CD4-positive, alpha-beta memory T cell (primary cell): ENCODE results near the gene ABCA2. TPM values are rescaled to one million over a fixed set of nuclear protein-coding genes. Genes with fewer than 3 reads are reported as not detected.
"Not testable (repeated sequence)": the region's sequence is repeated elsewhere in the genome, so short reads cannot be mapped to it uniquely, and the experiment has no call there.

Source experiments
- CTCF ChIA-PET: fragments of 350-600 bp; sonication (Branson Sonifier 250); formaldehyde crosslinking; loops from one replicate; lab custom pipeline; 2021; ENCODE audit warnings: inconsistent platforms; ENCODE audit not compliant: partially characterized antibody; lab: Charles Lee
- POLR2A ChIA-PET: fragments of 350-600 bp; sonication (Branson Sonifier 250); formaldehyde crosslinking; loops from one replicate; lab custom pipeline; 2021; ENCODE audit not compliant: partially characterized antibody; lab: Charles Lee
- DNase-seq, 5 donors: peaks; one replicate each; pipeline versions ENCODE4 v3.0.0 to v3.0.0-alpha.2; 2020 to 2022; ENCODE audit warnings: mixed read lengths in 1 of 5
- H3K27ac ChIP-seq: one replicate; pipeline ENCODE4 v1.7.0; 2013; ENCODE audit warnings: low read depth, low read length
- H3K27me3 ChIP-seq: 2 replicates; pipeline ENCODE4 v1.7.0; 2013; ENCODE audit warnings: mild to moderate bottlenecking, low read length, moderate library complexity; ENCODE audit not compliant: insufficient read depth
- H3K36me3 ChIP-seq: 2 replicates; pipeline ENCODE4 v1.7.0; 2013; ENCODE audit warnings: mild to moderate bottlenecking, low read length, moderate library complexity; ENCODE audit not compliant: insufficient read depth
- H3K4me1 ChIP-seq: 2 replicates; pipeline ENCODE4 v1.7.0; 2013; ENCODE audit warnings: mild to moderate bottlenecking, low read length, moderate library complexity; ENCODE audit not compliant: insufficient read depth
- H3K4me3 ChIP-seq, 2 donors: one replicate each; pipeline ENCODE4 v1.7.0; 2013; ENCODE audit warnings: low read length in 2 of 2, mild to moderate bottlenecking in 1 of 2
- H3K9me3 ChIP-seq, 2 donors: one replicate each; pipeline ENCODE4 v1.7.0; 2013; ENCODE audit warnings: low read length in 2 of 2, control low read depth in 1 of 2; ENCODE audit not compliant: control insufficient read depth in 1 of 2
- H3K27ac Mint-ChIP-seq, 7 donors: one replicate each; pipeline ENCODE4 v1.8.0; 2020 to 2021; ENCODE audit warnings: mixed read lengths in 7 of 7, mild to moderate bottlenecking in 6 of 7, inconsistent platforms in 3 of 7, moderate library complexity in 3 of 7
- H3K27me3 Mint-ChIP-seq, 2 donors: one replicate each; pipeline ENCODE4 v1.8.0; 2020 to 2021; ENCODE audit warnings: mixed read lengths in 2 of 2
- H3K36me3 Mint-ChIP-seq, 2 donors: one replicate each; pipeline ENCODE4 v1.8.0; 2020 to 2021; ENCODE audit warnings: mixed read lengths in 2 of 2, inconsistent platforms in 1 of 2, mild to moderate bottlenecking in 1 of 2
- H3K4me1 Mint-ChIP-seq, 4 donors: one replicate each; pipeline ENCODE4 v1.8.0; 2020 to 2021; ENCODE audit warnings: mixed read lengths in 4 of 4, mild to moderate bottlenecking in 1 of 4
- H3K4me3 Mint-ChIP-seq, 8 donors: one replicate each; pipeline ENCODE4 v1.8.0; 2020 to 2021; ENCODE audit warnings: mixed read lengths in 8 of 8, mild to moderate bottlenecking in 7 of 8, moderate library complexity in 6 of 8, inconsistent platforms in 3 of 8
- H3K9me3 Mint-ChIP-seq, 8 donors: one replicate each; pipeline ENCODE4 v1.8.0; 2020 to 2021; ENCODE audit warnings: mixed read lengths in 8 of 8, mild to moderate bottlenecking in 5 of 8, inconsistent platforms in 3 of 8, moderate library complexity in 1 of 8
- intact Hi-C: fragments of 100-400 bp; cut with micrococcal nuclease; formaldehyde crosslinking; loops from one replicate; pipeline ENCODE4 v1.15.1; 2023
- polyA plus RNA-seq, 2 donors: library from polyadenylated mRNA; unstranded; fragments of 300-500 nt; fragmentation: Illumina TruSeq; gene quantifications; one replicate each; pipeline ENCODE4 v1.2.3, GENCODE V29; 2021
- total RNA-seq, 2 experiments: library from RNA; stranded (reverse); gene quantifications; one replicate each; pipeline ENCODE4 v1.2.3, GENCODE V29; 2021

Gene ABCA2
- total and polyA plus RNA-seq, 4 experiments from 2014 or later = 2.6 to 68.6 (median 37.3) TPM

DNA sequence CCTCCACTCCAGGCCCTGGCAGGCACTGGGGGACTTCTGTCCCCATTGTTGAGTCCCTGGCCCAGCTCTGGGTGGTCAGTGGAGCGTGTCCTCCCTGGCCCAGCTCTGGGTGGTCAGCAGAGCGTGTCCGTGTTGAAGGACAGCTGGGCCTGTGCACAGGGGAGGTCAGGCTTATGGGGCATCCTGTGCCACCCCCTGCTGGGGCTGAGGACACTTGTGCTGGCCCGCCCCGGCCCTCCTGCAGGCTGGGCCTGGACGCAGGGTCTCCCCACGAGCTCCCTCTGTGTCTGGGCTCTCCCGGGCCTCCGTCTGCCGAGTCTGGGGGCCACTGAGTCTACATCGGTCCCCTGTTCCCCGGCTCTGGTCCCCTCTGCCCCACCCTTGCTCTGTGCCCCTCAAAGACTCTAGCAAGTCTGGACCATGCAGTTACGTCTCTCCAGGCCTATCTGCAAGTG lies 20.2 kb downstream of the ABCA2 start:
- H3K27ac ChIP-seq = no peak overlapping the region
- no peaks in the 10 kb centered on the region for H3K27me3 ChIP-seq
- H3K9me3 Mint-ChIP-seq = peaks cover 0 to 2% (median 0%) of the 10 kb centered on the region in 8 donors
- ChIA-PET CTCF (interaction anchor here (1.1 to 1.4 kb wide), 2 partner anchors 13 to 28 kb away, joined by 3 read pairs; no protein-coding TSS in a partner anchor), POLR2A (interaction anchor here (1.4 to 1.5 kb wide), 2 partner anchors 19 to 27 kb away, joined by 3 to 4 read pairs; no protein-coding TSS in a partner anchor)
- no peak for DNase-seq
- no peaks in the 10 kb centered on the region for H3K36me3 ChIP-seq
- H3K4me1 ChIP-seq = no peaks in the 10 kb centered on the region
- no peaks in the 10 kb centered on the region for H3K27me3 Mint-ChIP-seq
- intact Hi-C loops = no loop called here
- no peak overlapping the region for H3K4me3 ChIP-seq
- H3K4me1 Mint-ChIP-seq = peaks cover 0 to 5% (median 0%) of the 10 kb centered on the region in 4 donors
- H3K4me3 Mint-ChIP-seq = no peak overlapping the region
- peaks cover 0 to 5% of the 10 kb centered on the region in 2 donors for H3K36me3 Mint-ChIP-seq
- H3K27ac Mint-ChIP-seq = no peak overlapping the region
- no peaks in the 10 kb centered on the region for H3K9me3 ChIP-seq

DNA sequence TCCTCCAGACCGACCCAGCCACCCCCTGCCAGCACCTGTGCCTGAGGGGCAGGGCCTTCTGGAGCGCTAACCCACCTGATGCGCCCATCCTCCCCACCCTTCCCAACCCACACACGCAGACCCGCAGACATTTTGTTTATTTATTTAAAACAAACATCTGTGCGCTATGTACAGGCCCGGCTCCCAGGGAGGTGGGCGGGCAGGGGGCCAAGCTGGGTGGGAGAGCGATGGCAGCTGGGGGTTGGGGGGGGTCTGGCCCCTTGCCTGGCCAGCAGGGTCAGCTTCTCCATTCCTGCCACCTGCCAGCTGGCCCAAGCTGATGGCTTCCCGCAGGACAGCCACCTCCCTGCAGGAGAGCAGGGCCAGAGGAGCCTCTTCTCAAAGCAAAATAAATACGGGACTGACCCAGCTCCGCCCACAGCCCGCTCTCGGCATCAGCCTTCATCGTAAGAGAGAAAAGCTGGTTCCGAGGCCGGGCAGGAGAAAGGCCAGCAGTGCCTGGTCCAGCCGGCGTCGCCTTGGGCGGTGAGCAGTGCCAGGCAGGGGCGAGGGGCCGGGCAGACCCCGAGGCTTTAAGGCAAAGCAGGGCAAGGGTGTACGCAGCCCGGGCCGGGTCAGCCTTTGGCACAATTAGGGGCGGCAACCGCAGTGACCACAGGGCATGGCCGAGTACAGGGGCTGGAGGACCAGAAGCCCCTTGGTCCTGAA lies 20.8 kb downstream of the ABCA2 start:
- CTCF ChIA-PET = interaction anchor here (1.1 to 1.4 kb wide), 2 partner anchors 14 to 28 kb away, joined by 3 read pairs; no protein-coding TSS in a partner anchor
- intact Hi-C loops = no loop called here
- H3K27me3 Mint-ChIP-seq = no peaks in the 10 kb centered on the region
- H3K4me1 ChIP-seq = no peaks in the 10 kb centered on the region
- no peak overlapping the region for H3K4me3 Mint-ChIP-seq
- no peaks in the 10 kb centered on the region for H3K27me3 ChIP-seq
- no peak overlapping the region for H3K27ac ChIP-seq
- POLR2A ChIA-PET = interaction anchor here (1.4 to 1.5 kb wide), 2 partner anchors 20 to 28 kb away, joined by 3 to 4 read pairs; no protein-coding TSS in a partner anchor
- peaks cover 0 to 3% of the 10 kb centered on the region in 2 donors for H3K36me3 Mint-ChIP-seq
- H3K4me1 Mint-ChIP-seq = peaks cover 0 to 5% (median 0%) of the 10 kb centered on the region in 4 donors
- H3K9me3 Mint-ChIP-seq = peaks cover 0 to 2% (median 0%) of the 10 kb centered on the region in 8 donors
- H3K9me3 ChIP-seq = no peaks in the 10 kb centered on the region
- no peaks in the 10 kb centered on the region for H3K36me3 ChIP-seq
- H3K27ac Mint-ChIP-seq = no peak overlapping the region
- no peak overlapping the region for H3K4me3 ChIP-seq
- no peak for DNase-seq

DNA sequence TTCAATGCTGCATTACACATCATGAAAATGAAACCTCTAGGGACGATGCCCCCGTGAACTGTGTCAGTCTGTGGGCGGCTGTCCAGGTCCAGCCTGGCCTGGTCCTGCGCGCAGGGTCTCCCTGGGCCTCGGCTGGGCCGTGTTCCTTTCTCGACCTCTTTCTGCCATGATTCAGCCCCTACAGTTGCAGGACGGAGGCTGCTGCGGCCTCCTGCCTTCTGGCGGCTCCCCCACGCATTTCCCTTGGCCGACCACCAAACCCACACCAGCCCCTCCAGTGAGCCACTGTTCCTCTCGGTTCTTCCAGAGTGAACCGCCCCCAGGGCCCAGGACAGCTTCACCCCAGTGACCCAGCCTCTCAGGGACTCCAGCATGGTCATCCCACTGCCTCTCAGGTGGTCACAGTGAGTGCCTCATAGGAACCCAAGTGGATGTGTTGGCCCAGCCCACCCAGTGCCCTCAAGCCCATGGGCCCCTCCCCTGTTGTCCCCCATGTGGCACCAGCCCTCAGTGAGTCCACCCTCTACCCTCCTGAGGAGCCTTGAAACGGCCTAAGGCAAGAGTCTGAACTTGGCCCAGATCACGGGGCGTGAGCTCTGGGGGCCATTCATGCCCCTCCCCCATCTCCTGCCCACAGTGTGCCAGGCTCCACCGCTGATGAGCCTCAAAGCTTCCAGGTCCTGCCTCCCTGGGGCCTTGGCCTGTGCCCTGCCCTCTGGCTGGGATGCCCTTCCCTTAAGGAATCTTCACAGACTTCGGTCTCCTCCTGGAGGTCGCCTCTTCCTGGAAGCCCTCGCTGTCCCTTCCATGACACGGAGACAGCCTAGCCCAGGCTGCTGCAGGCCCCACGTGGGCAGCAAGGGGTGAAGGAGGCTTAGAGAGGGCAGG lies 21.7 kb downstream of the ABCA2 start:
- Histone ChIP-seq H3K4me3 (no peak overlapping the region), H3K4me1 (no peaks in the 10 kb centered on the region), H3K36me3 (no peaks in the 10 kb centered on the region), H3K9me3 (no peaks in the 10 kb centered on the region), H3K27ac (no peak overlapping the region), H3K27me3 (no peaks in the 10 kb centered on the region)
- Mint-ChIP-seq H3K4me3 (no peak overlapping the region), H3K27ac (peak overlapping the region in 2 of 7 donors; percentile 42 to 79), H3K9me3 (peaks cover 0 to 2% (median 0%) of the 10 kb centered on the region in 8 donors), H3K36me3 (peaks cover 0 to under 1% of the 10 kb centered on the region in 2 donors), H3K27me3 (no peaks in the 10 kb centered on the region), H3K4me1 (peaks cover 0 to 5% (median 0%) of the 10 kb centered on the region in 4 donors)
- intact Hi-C loops = no loop called here
- ChIA-PET CTCF (interaction anchor here (1.1 to 1.4 kb wide), 3 partner anchors 15 to 29 kb away, joined by 3 read pairs; no protein-coding TSS in a partner anchor), POLR2A (interaction anchor here (1.2 to 1.4 kb wide), 3 partner anchors 21 to 28 kb away, joined by 3 to 4 read pairs (median 3); no protein-coding TSS in a partner anchor)
- DNase-seq = no peak

DNA sequence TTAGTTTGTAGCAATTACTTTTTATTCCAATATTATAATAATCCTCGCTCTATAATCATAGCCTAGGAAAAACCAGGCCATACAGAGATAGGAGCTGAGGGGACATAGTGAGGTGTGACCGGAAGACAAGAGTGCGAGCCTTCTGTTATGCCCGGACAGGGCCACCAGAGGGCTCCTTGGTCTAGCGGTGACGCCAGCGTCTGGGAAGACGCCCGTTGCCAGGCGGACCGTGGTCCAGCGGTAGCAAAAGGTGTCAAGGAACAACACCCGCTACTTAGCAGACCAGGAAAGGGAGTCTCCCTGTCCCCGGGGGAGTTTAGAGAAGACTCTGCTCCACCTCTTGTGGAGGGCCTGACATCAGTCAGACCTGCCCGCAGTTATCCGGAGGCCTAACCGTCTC lies 23.8 kb downstream of the ABCA2 start:
- H3K27me3 Mint-ChIP-seq, DNase-seq, H3K36me3 Mint-ChIP-seq, H3K27ac ChIP-seq, H3K27ac Mint-ChIP-seq, H3K9me3 ChIP-seq, H3K9me3 Mint-ChIP-seq, H3K27me3 ChIP-seq, H3K4me3 ChIP-seq, intact Hi-C loops, H3K36me3 ChIP-seq, H3K4me3 Mint-ChIP-seq: not testable (repeated sequence)
- peaks cover 5 to 21% (median 6%) of the 10 kb centered on the region in 4 donors for H3K4me1 Mint-ChIP-seq
- POLR2A ChIA-PET = interaction anchor here (1.3 kb wide), 1 partner anchor 8 kb away, joined by 3 read pairs; the partner anchor contains the start of gene CLIC3
- H3K4me1 ChIP-seq = peaks cover 12% of the 10 kb centered on the region
- CTCF ChIA-PET = interaction anchor here (0.7 to 3.9 kb wide), 3 partner anchors 15 to 31 kb away, joined by 3 to 18 read pairs (median 4); no protein-coding TSS in a partner anchor

DNA sequence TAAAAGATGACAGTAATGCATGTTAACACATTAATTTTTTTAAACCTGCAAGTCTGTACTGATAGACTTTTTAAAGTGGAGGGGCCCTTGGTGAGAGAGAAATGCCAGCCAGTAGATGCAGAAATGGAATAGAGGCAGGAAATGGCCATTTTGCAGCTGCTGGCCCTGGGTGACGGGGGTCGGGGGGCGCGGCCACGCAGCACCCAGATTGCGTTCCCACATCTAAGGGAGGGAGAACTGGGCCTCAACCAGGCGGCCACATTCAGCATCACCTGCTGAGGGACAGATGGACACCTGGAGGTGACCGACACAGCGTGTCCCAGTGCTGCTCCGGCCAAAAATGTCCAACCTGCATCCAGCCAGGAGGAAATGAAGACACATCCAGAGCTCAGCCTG lies 25.4 kb downstream of the ABCA2 start:
- no peak overlapping the region for H3K27ac ChIP-seq
- Mint-ChIP-seq H3K36me3 (no peaks in the 10 kb centered on the region), H3K27me3 (no peaks in the 10 kb centered on the region), H3K4me3 (no peak overlapping the region), H3K9me3 (peaks cover 0 to 2% (median 0%) of the 10 kb centered on the region in 8 donors), H3K27ac (no peak overlapping the region), H3K4me1 (peaks cover 11 to 34% (median 15%) of the 10 kb centered on the region in 4 donors)
- intact Hi-C loops = no loop called here
- no peaks in the 10 kb centered on the region for H3K27me3 ChIP-seq
- peaks cover 25% of the 10 kb centered on the region for H3K4me1 ChIP-seq
- no peak for DNase-seq
- H3K9me3 ChIP-seq = no peaks in the 10 kb centered on the region
- no peaks in the 10 kb centered on the region for H3K36me3 ChIP-seq
- CTCF ChIA-PET = interaction anchor here (0.6 to 3.9 kb wide), 5 partner anchors 27 to 69 kb away, joined by 3 to 18 read pairs (median 3); no protein-coding TSS in a partner anchor
- H3K4me3 ChIP-seq = no peak overlapping the region
- POLR2A ChIA-PET = interaction anchor here (1.2 kb wide), 1 partner anchor 10 kb away, joined by 3 read pairs; the partner anchor contains the start of gene PAXX

DNA sequence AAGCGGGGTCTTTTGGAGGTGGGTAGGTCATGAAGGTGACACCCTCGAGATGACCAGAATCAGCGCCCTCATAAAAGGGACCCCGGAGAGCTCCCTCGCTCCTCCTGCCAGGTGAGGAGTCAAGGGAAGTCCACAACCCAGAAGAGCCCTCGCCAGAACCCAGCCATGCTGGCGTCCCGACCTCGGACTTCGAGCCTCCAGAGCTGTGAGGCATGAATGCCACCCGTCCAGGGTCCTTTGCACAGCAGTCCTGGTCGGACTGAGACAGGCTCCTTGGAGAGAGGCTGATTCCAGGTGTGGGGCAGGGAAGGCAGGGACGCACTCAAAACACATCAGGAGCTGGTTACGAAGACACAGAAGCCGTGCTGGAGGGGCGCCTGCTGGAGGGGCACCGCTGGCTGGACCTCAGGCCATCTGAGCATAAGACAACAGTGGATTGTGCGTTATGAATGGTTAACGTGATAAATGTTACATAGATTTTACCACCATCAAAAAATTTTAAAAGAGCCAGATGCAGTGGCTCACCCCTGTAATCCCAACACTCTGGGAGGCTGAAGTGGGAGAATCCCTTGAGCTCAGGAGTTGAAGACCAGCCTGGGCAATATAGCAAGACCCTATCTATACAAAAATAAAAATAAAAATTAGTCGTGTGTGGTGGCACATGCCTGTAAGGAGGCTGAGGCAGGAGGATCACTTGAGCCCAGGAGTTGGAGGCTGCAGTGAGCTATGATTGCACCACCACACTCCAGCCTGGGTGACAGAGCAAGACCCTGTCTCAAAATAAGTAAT lies 26.0 kb downstream of the ABCA2 start:
- Histone ChIP-seq H3K36me3 (no peaks in the 10 kb centered on the region), H3K27ac (no peak overlapping the region), H3K9me3 (no peaks in the 10 kb centered on the region), H3K4me3 (no peak overlapping the region), H3K27me3 (no peaks in the 10 kb centered on the region), H3K4me1 (peaks cover 31% of the 10 kb centered on the region)
- Mint-ChIP-seq H3K4me1 (peaks cover 13 to 38% (median 19%) of the 10 kb centered on the region in 4 donors), H3K27ac (no peak overlapping the region), H3K4me3 (no peak overlapping the region), H3K9me3 (peaks cover 0 to 2% (median 0%) of the 10 kb centered on the region in 8 donors), H3K27me3 (no peaks in the 10 kb centered on the region), H3K36me3 (no peaks in the 10 kb centered on the region)
- POLR2A ChIA-PET = interaction anchor here (1.1 to 1.2 kb wide), 2 partner anchors 9 to 128 kb away, joined by 3 read pairs; partner anchors contain the start of gene PAXX
- CTCF ChIA-PET = interaction anchor here (0.6 to 3.9 kb wide), 8 partner anchors 15 to 54 kb away, joined by 3 to 18 read pairs (median 4); partner anchors contain the start of gene ABCA2
- DNase-seq = no peak
- intact Hi-C loops = no loop called here
